Omental fat pad (tissue), 4 donors: ENCODE results near the gene NCLN. TPM values are rescaled to one million over a fixed set of nuclear protein-coding genes. Genes with fewer than 3 reads are reported as not detected.
A peak's percentile ranks its signal among the peaks of the same experiment; 100 is the strongest.

ENCODE experiments used
- ATAC-seq: fragments of 150-250 bp; one replicate; pipeline ENCODE4 v1.9.1; 2016; ENCODE audit warnings: mild to moderate bottlenecking, moderate library complexity; ENCODE audit not compliant: low FRiP score
- DNase-seq: peaks from one replicate; pipeline ENCODE4 v3.0.0-alpha.2; 2019; ENCODE audit warnings: low spot score
- total RNA-seq, 4 donors: library from RNA; depleted of rRNA; stranded (reverse); fragments of >200 nt; gene quantifications; one replicate each; pipeline ENCODE4 v1.1.0, GENCODE V29; 2016
- TF ChIP-seq, protein P1 (sequence below), 3 donors: fragments of 450-650 bp; IDR thresholded peaks; one replicate each; pipeline ENCODE4 v1.5.1; 2016 to 2017; ENCODE audit warnings: antibody characterized with exemption in 3 of 3, mild to moderate bottlenecking in 3 of 3, moderate library complexity in 2 of 3

NCLN gene
- total RNA-seq, 4 donors from 2014 or later: 33.6 to 65.7 (median 41.1) TPM

DNA sequence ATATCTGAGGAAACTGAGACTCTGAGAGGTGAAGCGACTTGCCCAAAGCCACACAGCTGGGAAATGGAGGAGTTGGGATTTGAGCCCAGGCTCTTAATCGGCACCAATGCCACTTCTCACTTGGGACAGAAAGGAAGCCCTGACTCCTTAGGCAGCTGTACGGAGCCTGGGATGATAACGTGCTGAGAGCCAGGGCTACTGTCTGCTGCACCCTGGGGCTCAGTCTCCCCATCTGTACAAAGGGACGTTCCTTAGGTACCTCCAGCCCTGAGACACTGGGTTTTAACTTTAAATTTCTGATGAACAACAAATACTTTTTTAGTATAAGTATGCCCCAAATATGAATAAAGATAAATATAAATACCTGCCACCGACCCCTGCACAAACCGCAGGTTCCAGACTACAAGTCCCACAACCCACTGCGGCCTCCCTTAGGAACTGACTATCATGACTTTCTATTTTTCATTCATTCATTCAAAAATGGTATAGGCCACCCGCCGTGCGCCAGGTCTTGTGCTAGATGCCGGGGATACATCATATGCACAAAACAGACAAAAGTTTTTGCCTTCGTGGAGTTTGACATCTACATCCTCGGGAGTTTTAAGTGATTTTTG, 776 bp upstream of the NCLN start:
- TF ChIP-seq, protein P1, sequence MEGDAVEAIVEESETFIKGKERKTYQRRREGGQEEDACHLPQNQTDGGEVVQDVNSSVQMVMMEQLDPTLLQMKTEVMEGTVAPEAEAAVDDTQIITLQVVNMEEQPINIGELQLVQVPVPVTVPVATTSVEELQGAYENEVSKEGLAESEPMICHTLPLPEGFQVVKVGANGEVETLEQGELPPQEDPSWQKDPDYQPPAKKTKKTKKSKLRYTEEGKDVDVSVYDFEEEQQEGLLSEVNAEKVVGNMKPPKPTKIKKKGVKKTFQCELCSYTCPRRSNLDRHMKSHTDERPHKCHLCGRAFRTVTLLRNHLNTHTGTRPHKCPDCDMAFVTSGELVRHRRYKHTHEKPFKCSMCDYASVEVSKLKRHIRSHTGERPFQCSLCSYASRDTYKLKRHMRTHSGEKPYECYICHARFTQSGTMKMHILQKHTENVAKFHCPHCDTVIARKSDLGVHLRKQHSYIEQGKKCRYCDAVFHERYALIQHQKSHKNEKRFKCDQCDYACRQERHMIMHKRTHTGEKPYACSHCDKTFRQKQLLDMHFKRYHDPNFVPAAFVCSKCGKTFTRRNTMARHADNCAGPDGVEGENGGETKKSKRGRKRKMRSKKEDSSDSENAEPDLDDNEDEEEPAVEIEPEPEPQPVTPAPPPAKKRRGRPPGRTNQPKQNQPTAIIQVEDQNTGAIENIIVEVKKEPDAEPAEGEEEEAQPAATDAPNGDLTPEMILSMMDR (IDR thresholded peaks at IDR 0.05): no peak
- ATAC-seq (peak; percentile 46), DNase-seq (peak; percentile 46)

DNA sequence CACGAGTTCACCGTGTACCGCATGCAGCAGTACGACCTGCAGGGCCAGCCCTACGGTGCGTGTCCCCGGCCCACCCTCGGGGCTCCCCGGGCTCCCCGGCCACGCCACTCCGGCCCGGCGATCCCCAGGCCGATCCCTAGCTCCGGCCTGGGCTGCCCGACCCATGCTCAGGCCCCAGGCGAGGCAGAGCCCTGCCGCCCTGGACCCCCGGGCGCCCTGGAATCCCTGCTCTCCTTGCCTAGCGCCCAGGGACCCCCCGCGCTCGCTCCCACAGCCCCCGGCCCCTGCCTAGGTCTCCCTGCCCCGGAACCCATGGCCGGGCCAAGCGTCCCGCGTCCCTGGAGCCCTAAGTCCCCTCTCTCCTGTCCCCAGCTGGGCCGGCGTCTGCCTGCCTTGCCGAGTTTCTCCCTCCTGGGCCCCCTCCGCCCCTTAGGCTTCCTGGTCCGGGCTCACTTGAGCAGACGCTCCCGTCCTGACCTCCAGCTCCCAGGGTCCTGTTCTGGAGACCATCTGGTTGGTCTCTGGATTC, 494 bp downstream of the NCLN start:
- peak; percentile 33 for ATAC-seq
- DNase-seq: no peak
- TF ChIP-seq, protein P1 (IDR thresholded peaks at IDR 0.05): no peak

DNA sequence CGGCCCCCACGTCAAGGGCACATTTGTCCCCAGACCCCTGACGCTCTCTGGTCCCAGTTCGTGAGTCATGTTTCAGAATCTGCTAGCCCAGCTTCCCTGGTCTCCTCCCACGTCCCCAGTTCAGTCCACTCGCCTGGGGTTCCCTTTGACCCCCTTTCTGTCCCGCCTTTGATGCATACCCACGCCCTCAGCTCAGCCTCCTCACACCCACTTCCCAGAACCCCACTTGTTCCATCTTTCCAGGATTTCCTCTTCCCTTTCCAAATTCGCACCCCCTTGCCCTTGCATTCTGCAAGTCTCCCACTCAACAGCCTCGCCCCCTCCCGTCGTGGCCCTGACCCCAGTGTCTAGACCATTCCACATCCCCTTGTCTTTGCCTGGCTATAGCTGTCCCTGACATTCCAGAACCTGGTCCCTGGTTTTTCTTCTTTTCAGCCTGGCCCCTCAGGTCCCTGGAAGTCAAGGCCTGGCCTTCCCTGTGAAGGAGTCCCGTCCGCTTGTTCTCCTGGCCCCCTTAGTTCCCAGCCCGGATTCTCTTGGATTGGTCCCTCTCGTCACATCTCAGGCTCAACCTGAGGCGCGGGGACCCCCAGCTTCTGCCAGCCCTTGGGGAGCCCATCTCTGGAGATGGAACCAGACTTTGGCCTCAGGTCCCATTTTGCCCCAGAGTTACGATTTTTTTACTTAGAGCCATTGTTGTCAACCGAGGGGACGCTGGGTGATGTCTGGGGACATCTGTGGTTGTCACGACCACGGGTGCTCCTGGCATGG, 1.3 kb downstream of the NCLN start:
- TF ChIP-seq, protein P1 (IDR thresholded peaks at IDR 0.05): no peak
- ATAC-seq: no peak

DNA sequence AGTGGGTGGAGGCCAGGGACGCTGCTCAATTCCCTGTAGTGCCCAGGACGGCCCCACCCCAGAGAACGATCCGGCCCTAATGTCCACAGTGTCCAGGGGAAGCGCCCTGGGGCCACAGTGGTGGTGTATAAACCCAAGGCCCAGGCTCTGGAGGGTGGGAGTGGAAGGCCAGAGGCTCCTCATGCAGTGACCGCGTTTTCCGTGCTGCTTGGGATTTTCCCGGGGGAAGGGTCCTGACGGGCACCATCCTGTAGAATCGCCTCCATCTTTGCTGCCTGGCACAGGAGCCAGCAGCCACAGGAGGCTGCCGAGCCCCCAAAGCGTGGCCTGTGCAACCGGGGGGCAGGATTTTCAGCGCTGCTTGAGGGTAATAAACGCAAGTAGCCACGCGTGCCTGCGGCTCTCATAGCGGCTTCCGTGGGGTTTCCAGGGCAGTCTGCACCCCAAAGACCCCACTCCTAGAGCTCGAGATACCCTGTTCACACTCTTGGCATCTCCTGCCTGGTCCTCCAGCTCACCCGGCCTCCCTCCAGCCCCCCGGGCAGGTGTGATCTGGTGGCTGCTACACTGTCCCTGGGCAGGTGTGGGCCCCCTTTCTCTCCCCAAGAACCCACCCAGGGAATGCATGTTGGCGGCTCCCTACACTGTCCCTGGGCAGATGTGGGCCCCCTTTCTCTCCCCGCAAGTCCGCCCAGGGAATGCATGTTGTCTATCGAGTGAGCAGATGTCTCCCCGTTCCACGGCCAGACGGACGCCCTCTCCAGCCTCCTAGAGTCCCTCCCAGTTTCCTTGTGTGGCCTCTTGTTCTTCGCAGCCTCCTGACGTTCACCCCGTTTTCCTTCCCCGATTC, 2.2 kb downstream of the NCLN start:
- ATAC-seq (no peak), DNase-seq (no peak)
- TF ChIP-seq, protein P1 (IDR thresholded peaks at IDR 0.05): no peak

More for the DNA sequence above, 1.3 kb downstream of the NCLN start:
- DNase-seq: no peak

DNA sequence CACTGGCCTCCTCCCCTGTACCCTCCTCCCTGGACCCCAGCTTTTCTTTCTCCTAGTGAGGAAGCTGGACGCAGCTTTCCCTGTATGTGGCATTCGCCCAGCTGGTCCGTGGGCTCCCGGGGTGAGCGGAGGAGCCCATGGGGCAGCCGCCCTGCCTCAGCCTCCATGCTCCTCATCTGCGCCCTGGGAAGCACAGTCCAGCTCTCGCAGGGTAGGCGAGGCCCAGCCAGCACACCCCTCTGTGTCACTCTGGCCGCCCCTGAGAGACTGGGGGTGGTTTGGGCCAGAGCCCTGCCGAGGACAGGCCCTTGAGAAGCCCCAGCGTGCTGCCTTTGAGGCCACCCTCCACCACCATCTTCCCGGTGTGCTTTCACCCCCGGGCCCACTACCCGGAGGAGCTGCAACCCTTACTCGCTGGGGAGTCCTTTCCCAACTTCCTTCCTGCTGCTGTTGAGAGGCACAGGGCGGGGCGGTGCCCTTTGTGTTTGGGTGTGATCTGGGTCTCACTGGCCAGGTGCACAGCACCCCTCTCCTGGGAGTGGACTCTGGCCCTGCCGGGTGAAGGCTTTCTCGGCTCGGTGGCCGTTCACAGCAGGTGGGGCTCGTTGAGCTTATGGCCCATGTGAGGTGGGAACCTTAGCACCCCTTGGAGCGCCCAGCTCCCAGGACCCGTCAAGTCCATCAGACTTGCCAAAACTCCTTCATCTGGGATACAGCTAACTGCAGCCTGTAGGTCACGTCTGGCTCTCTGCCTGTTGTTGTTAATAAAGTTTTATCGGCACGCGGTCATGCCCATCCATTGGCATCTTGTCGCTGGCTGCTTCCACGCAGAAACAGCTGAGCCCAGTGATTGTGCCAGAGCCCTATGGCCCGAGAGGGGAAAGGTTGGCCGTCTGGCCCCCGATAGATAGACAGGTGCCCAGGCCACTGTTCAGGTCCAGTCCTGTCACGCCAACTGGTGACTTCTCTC, 3.2 kb downstream of the NCLN start:
- TF ChIP-seq, protein P1 (IDR thresholded peaks at IDR 0.05): no peak
- no peak for ATAC-seq
- no peak for DNase-seq
